B cell (primary cell): ENCODE measurements around the gene SPACA6. TPM values are rescaled to one million over a fixed set of nuclear protein-coding genes. Genes with fewer than 3 reads are reported as not detected.

ENCODE experiments used
- ATAC-seq: fragments of 200-7000 bp; cut with Tn5 transposase; one replicate; pipeline ENCODE4 v1.10.0; 2021; ENCODE audit warnings: low read depth, mild to moderate bottlenecking, moderate number of reproducible peaks, moderate library complexity
- CTCF ChIA-PET: fragments of 350-600 bp; sonication (Branson Sonifier 250); formaldehyde crosslinking; loops from one replicate; lab custom pipeline; 2021; ENCODE audit warnings: antibody characterized with exemption, inconsistent platforms; lab: Charles Lee
- POLR2A ChIA-PET: fragments of 350-600 bp; sonication (Branson Sonifier 250); formaldehyde crosslinking; loops from one replicate; lab custom pipeline; 2021; ENCODE audit warnings: antibody characterized with exemption; lab: Charles Lee
- DNase-seq: peaks from one replicate; pipeline ENCODE4 v3.0.0; 2013
- H2AFZ ChIP-seq: 2 replicates; pipeline ENCODE4 v1.6.1; 2012; ENCODE audit warnings: mild to moderate bottlenecking, low read depth, low read length; ENCODE audit not compliant: insufficient read depth, poor library complexity, severe bottlenecking
- H3K27ac ChIP-seq, 2 donors: 1 replicate in 1 of 2; 2 replicates in 1 of 2; pipeline ENCODE4 v1.5.1; 2012 to 2013; ENCODE audit warnings: low read length in 2 of 2, mild to moderate bottlenecking in 2 of 2, moderate library complexity in 1 of 2
- H3K27me3 ChIP-seq, 4 experiments: fragments of 200-600 bp in 1 of 4; sonication (generic) in 1 of 4; replicated peaks in 1 of 4; 1 replicate in 2 of 4; 2 replicates in 2 of 4; pipeline versions ENCODE4 v1.6.1 to v1.7.0; 2013 to 2016; ENCODE audit warnings: low read length in 3 of 4, mild to moderate bottlenecking in 2 of 4, mixed read lengths in 1 of 4, moderate library complexity in 1 of 4; ENCODE audit not compliant: insufficient read depth in 4 of 4, control insufficient read depth in 3 of 4; ENCODE audit errors: control extremely low read depth in 1 of 4
- H3K36me3 ChIP-seq, 2 experiments: replicated peaks in 1 of 2; 1 replicate in 1 of 2; 2 replicates in 1 of 2; pipeline versions ENCODE4 v1.6.1 to v1.7.1; 2013; ENCODE audit warnings: low read length in 1 of 2; ENCODE audit not compliant: insufficient read depth in 2 of 2, control insufficient read depth in 1 of 2; ENCODE audit errors: control extremely low read depth in 1 of 2, extremely low read depth in 1 of 2
- H3K4me1 ChIP-seq, 2 donors: fragments of 200-600 bp in 1 of 2; sonication (generic) in 1 of 2; 1 replicate in 1 of 2; 2 replicates in 1 of 2; pipeline versions ENCODE4 v1.5.1 to v1.6.1; 2013 to 2017; ENCODE audit warnings: low read length in 2 of 2; ENCODE audit not compliant: control insufficient read depth in 2 of 2, insufficient read depth in 2 of 2
- H3K4me2 ChIP-seq: replicated peaks from 2 replicates; pipeline ENCODE3; 2012; ENCODE audit warnings: mild to moderate bottlenecking, low read depth, low read length; ENCODE audit not compliant: poor library complexity, severe bottlenecking
- H3K4me3 ChIP-seq, 5 experiments: fragments of 200-600 bp in 1 of 5; sonication (generic) in 1 of 5; 1 replicate in 3 of 5; 2 replicates in 2 of 5; pipeline versions ENCODE4 v1.5.1 to v1.7.0; 2011 to 2016; ENCODE audit warnings: low read length in 4 of 5, mild to moderate bottlenecking in 4 of 5, low read depth in 2 of 5, control low read depth in 1 of 5, moderate library complexity in 1 of 5; ENCODE audit not compliant: insufficient read depth in 1 of 5; ENCODE audit errors: control extremely low read depth in 1 of 5, extremely low read depth in 1 of 5
- H3K79me2 ChIP-seq: fragments of 200-600 bp; sonication (generic); one replicate; pipeline ENCODE4 v1.6.0; 2016; ENCODE audit warnings: low read length; ENCODE audit not compliant: control insufficient read depth, insufficient read depth
- H3K9ac ChIP-seq: fragments of 200-600 bp; sonication (generic); 2 replicates; pipeline ENCODE4 v1.6.1; 2017; ENCODE audit warnings: mild to moderate bottlenecking, low read length, moderate library complexity
- H3K9me3 ChIP-seq, 3 donors: one replicate each; pipeline versions ENCODE4 v1.6.1 to v1.7.1; 2013; ENCODE audit warnings: low read length in 2 of 3; ENCODE audit not compliant: control insufficient read depth in 2 of 3, insufficient read depth in 1 of 3; ENCODE audit errors: control extremely low read depth in 1 of 3
- H4K20me1 ChIP-seq: 2 replicates; pipeline ENCODE4 v1.6.0; 2012; ENCODE audit warnings: mild to moderate bottlenecking, low read length; ENCODE audit not compliant: insufficient read depth, control insufficient read depth, poor library complexity, severe bottlenecking
- H3K27ac Mint-ChIP-seq: one replicate; pipeline ENCODE4 v1.8.0; 2021; ENCODE audit warnings: mixed read lengths
- H3K27me3 Mint-ChIP-seq: one replicate; pipeline ENCODE4 v1.8.0; 2021; ENCODE audit warnings: mixed read lengths
- H3K4me1 Mint-ChIP-seq: one replicate; pipeline ENCODE4 v1.8.0; 2021; ENCODE audit warnings: mixed read lengths
- H3K4me3 Mint-ChIP-seq: one replicate; pipeline ENCODE4 v1.8.0; 2021; ENCODE audit warnings: mixed read lengths
- H3K9me3 Mint-ChIP-seq: one replicate; pipeline ENCODE4 v1.8.0; 2022; ENCODE audit warnings: mixed read lengths; ENCODE audit not compliant: insufficient read depth
- EZH2 ChIP-seq: IDR thresholded peaks from 2 replicates; pipeline ENCODE4 v1.6.1; 2012; ENCODE audit warnings: borderline replicate concordance, low read depth, mild to moderate bottlenecking, moderate library complexity, low read length; ENCODE audit not compliant: insufficient read depth, poor library complexity, severe bottlenecking
- WGBS: methylation state at CpG from one replicate; pipeline ENCODE4 v1.1.5; 2013; ENCODE audit warnings: missing lambda C conversion rate; ENCODE audit not compliant: insufficient coverage; 5-methylcytosine and 5-hydroxymethylcytosine counted together
- intact Hi-C: fragments of 100-400 bp; cut with micrococcal nuclease; formaldehyde crosslinking; loops from one replicate; pipeline ENCODE4 v1.10.0; 2022
- polyA plus RNA-seq: library from polyadenylated mRNA; depleted of rRNA; stranded (reverse); fragments of >200 nt; gene quantifications from 2 replicates; pipeline ENCODE4 v1.2.3, GENCODE V29; 2012
- total RNA-seq, 2 donors: library from RNA; stranded (reverse); fragments of 120-200 nt in 1 of 2; gene quantifications; 1 replicate in 1 of 2; 2 replicates in 1 of 2; pipeline versions ENCODE4 v1.2.3 to v1.2.4, GENCODE V29; 2013 to 2022
- TF ChIP-seq, protein P1 (sequence below): fragments of 200-600 bp; IDR thresholded peaks from one replicate; pipeline ENCODE4 v1.8.0; 2022; ENCODE audit warnings: antibody characterized with exemption, mild to moderate bottlenecking

Gene SPACA6
- total and polyA plus RNA-seq, 2 donors (not counting 1 experiment from before 2014, with no cell fraction given) = 3.3 to 4.0 TPM

- no peaks in the 10 kb centered on the region for H3K9me3 Mint-ChIP-seq
These were observed 2.0 kb downstream of the SPACA6 start for GRCh38 chr19:51695088-51695487.

DNA sequence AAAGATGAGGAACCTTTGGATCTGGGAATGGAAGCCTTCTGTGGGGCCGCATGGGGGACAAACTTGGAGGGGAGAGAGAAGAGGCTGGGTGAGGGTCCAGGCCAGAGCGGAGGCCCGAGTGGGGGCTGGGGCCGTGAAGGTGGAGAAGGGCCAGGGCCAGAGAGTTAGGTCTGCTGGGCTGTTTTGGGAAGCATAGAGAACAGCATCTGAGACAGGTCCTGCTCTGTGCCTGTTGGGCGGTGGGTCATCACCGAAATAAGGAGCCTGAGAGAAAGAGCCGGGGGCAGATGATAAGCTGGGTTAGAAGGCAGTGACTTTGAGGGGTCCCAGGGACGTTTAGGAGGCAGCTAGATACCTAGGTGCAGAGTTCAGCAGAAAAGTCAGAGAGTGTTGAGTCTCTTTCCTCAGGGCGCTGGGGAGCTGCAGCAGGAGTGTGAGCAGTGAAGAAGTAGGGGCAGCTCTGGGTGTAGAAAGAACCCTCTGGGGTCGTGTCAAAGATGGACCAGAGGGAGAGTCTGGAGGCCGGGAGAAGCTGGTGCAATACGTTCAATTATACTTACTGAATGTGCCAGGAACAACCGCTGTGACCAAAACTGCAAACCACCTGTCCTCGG lies 2.7 kb downstream of the SPACA6 start:
- intact Hi-C loops = no loop called here
- TF ChIP-seq, protein P1, sequence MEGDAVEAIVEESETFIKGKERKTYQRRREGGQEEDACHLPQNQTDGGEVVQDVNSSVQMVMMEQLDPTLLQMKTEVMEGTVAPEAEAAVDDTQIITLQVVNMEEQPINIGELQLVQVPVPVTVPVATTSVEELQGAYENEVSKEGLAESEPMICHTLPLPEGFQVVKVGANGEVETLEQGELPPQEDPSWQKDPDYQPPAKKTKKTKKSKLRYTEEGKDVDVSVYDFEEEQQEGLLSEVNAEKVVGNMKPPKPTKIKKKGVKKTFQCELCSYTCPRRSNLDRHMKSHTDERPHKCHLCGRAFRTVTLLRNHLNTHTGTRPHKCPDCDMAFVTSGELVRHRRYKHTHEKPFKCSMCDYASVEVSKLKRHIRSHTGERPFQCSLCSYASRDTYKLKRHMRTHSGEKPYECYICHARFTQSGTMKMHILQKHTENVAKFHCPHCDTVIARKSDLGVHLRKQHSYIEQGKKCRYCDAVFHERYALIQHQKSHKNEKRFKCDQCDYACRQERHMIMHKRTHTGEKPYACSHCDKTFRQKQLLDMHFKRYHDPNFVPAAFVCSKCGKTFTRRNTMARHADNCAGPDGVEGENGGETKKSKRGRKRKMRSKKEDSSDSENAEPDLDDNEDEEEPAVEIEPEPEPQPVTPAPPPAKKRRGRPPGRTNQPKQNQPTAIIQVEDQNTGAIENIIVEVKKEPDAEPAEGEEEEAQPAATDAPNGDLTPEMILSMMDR = no peak
- no peak for TF ChIP-seq EZH2
- no peaks in the 10 kb centered on the region for H3K9me3 Mint-ChIP-seq
- no peaks in the 10 kb centered on the region for H3K36me3 ChIP-seq
- peaks cover 0 to 1% (median 0%) of the 10 kb centered on the region in 3 donors for H3K9me3 ChIP-seq
- no peaks in the 10 kb centered on the region for H3K79me2 ChIP-seq
- ChIA-PET POLR2A (no interaction called here), CTCF (no interaction called here)
- H3K4me3 ChIP-seq = no peak overlapping the region
- no peaks in the 10 kb centered on the region for H4K20me1 ChIP-seq
- H3K4me1 Mint-ChIP-seq = peaks cover 3% of the 10 kb centered on the region
- DNase-seq = no peak
- H3K9ac ChIP-seq = no peak overlapping the region
- WGBS = 91% methylated on average over 14 of the region's 14 CpGs
- no peak overlapping the region for H2AFZ ChIP-seq
- H3K27ac ChIP-seq = no peak overlapping the region
- peaks cover 43% of the 10 kb centered on the region for H3K27me3 Mint-ChIP-seq
- H3K27me3 ChIP-seq = peaks cover 0 to 24% (median 0%) of the 10 kb centered on the region in 4 experiments
- H3K4me3 Mint-ChIP-seq = no peak overlapping the region
- peaks cover under 1 to 5% of the 10 kb centered on the region in 2 donors for H3K4me1 ChIP-seq
- no peak overlapping the region for H3K4me2 ChIP-seq
- ATAC-seq = no peak
- no peak overlapping the region for H3K27ac Mint-ChIP-seq

More at GRCh38 chr19:51695088-51695487, 2.0 kb downstream of the SPACA6 start:
- ChIA-PET POLR2A (no interaction called here), CTCF (no interaction called here)
- Mint-ChIP-seq H3K4me1 (peaks cover 6% of the 10 kb centered on the region), H3K27ac (no peak overlapping the region), H3K4me3 (no peak overlapping the region), H3K27me3 (peaks cover 45% of the 10 kb centered on the region)
- no peaks in the 10 kb centered on the region for H4K20me1 ChIP-seq
- no peak overlapping the region for H3K27ac ChIP-seq
- TF ChIP-seq, protein P1 = no peak
- TF ChIP-seq EZH2 = no peak
- H3K79me2 ChIP-seq = no peaks in the 10 kb centered on the region
- H3K9me3 ChIP-seq = peaks cover 0 to 6% (median 0%) of the 10 kb centered on the region in 3 donors
- H3K27me3 ChIP-seq = peaks cover 0 to 31% (median 4%) of the 10 kb centered on the region in 4 experiments
- DNase-seq (no peak), ATAC-seq (no peak)
- no peaks in the 10 kb centered on the region for H3K36me3 ChIP-seq
- intact Hi-C loops = no loop called here
- no peak overlapping the region for H2AFZ ChIP-seq
- 95% methylated on average over 9 of the region's 9 CpGs for WGBS
- no peak overlapping the region for H3K4me2 ChIP-seq
- no peak overlapping the region for H3K9ac ChIP-seq
- H3K4me3 ChIP-seq = no peak overlapping the region
- peaks cover 7 to 11% of the 10 kb centered on the region in 2 donors for H3K4me1 ChIP-seq
